ENCODE measurements around the gene MTERF4. TPM values are rescaled to one million over a fixed set of nuclear protein-coding genes. Genes with fewer than 3 reads are reported as not detected.
A peak's percentile ranks its signal among the peaks of the same experiment; 100 is the strongest.

The MTERF4 gene, protein sequence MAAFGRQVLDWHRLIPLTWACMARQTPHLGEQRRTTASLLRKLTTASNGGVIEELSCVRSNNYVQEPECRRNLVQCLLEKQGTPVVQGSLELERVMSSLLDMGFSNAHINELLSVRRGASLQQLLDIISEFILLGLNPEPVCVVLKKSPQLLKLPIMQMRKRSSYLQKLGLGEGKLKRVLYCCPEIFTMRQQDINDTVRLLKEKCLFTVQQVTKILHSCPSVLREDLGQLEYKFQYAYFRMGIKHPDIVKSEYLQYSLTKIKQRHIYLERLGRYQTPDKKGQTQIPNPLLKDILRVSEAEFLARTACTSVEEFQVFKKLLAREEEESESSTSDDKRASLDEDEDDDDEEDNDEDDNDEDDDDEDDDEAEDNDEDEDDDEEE
- 10 to 100 TPM; 33.2 to 42.5 TPM for total RNA-seq
- polyA plus RNA-seq (2013, experiment 1 of 2), result 37.9 TPM
- 36.3 TPM for polyA plus RNA-seq (2013, experiment 2 of 2)
- long read RNA-seq, experiment 1, partial matches to known transcripts, result 2 of 17 reads
- long read RNA-seq, experiment 1, other reads (novel, unspliced or antisense), result 13 of 17 reads
- long read RNA-seq, experiment 2, full-length matches to known transcripts, result 29 of 41 reads
- long read RNA-seq, experiment 2, partial matches to known transcripts, result 1 of 41 reads
- long read RNA-seq, experiment 2, other reads (novel, unspliced or antisense), result 11 of 41 reads
- long read RNA-seq, experiment 3, transcript MTERF4-202 (4 exons, 1,637 nt), result major isoform, 97 of 143 reads
- long read RNA-seq, experiment 3, transcript MTERF4-211 (5 exons, 2,626 nt), result minor isoform, 7 of 143 reads
- long read RNA-seq, experiment 3, transcript MTERF4-215 (4 exons, 614 nt), result minor isoform, 6 of 143 reads
- long read RNA-seq, experiment 3, partial matches to known transcripts, result 1 of 143 reads
- long read RNA-seq, experiment 3, other reads (novel, unspliced or antisense), result 21 of 143 reads
- long read RNA-seq, experiment 4, transcript MTERF4-202 (4 exons, 1,637 nt), result major isoform, 53 of 77 reads
- long read RNA-seq, experiment 4, transcript MTERF4-204 (3 exons, 802 nt), result minor isoform, 11 of 77 reads
- long read RNA-seq, experiment 4, partial matches to known transcripts, result 3 of 77 reads
- long read RNA-seq, experiment 4, other reads (novel, unspliced or antisense), result 9 of 77 reads

DNA sequence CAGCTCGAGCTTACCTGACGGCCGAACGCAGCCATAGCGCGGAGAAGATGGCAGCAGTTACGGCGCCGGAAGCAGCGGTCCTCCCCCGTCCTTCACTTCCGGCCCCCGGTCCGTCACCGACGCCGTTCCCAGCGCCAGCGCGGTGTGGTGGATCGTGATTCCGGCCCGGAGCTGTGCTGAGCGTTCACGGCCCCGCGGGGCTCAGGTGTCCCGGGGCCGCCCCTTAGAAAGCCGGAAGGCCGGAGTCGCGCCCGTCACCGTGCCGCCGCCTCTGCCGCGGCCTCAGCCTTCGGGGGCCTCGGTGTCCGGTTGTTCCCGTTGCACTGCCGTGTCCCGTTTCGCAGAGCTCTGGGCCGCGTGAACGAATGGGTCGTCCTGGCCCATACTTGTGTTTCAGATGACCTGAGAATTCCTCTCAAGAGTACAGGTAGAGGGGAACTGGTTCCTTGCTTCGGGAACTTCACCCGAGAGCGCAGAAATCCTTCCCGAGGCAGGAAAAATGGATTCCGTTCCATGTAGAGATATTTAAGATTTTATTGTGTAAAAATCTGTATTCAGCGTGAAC is at the start of gene MTERF4:
Gene MTERF4, minus strand, starts transcription at position 49 of the 565 bp plus-strand sequence. Its CDS starts 14 bp downstream, at position 35.
- Histone ChIP-seq H3K4me1 (ENCODE audit: control insufficient read depth, insufficient read depth, low read length) (no peaks in the 10 kb centered on the region), H3K27ac (ENCODE audit: low read depth, low read length) (peak within 1 kb of the TSS; percentile 74), H3K9me3 (ENCODE audit: control insufficient read depth, low read length) (no peaks in the 10 kb centered on the region), H3K36me3 (ENCODE audit: control insufficient read depth, insufficient read depth, low read length) (peaks cover 27% of the 10 kb centered on the region), H3K9ac (ENCODE audit: extremely low read depth, low read length, poor library complexity, severe bottlenecking) (peak within 1 kb of the TSS; percentile 89), H3K4me3 (ENCODE audit: low read length) (peak within 1 kb of the TSS; percentile 94), H3K27me3 (ENCODE audit: control insufficient read depth, insufficient read depth, low read length, poor library complexity, severe bottlenecking) (no peaks in the 10 kb centered on the region)
- Mint-ChIP-seq H3K27me3 (ENCODE audit: insufficient read depth) (no peaks in the 10 kb centered on the region), H3K9me3 (no peaks in the 10 kb centered on the region), H3K4me1 (peaks cover 13% of the 10 kb centered on the region), H3K4me3 (peak within 1 kb of the TSS; percentile 85), H3K36me3 (ENCODE audit: low read depth) (peaks cover 28% of the 10 kb centered on the region), H3K27ac (peak within 1 kb of the TSS; percentile 96)
- WGBS, 2 experiments (ENCODE audit: insufficient coverage in 1 of 2, insufficient read length in 1 of 2), result 0% methylated on average over 18 to 56 of the region's 56 CpGs
- peak; percentile 94 for DNase-seq
- TF ChIP-seq, protein P1, sequence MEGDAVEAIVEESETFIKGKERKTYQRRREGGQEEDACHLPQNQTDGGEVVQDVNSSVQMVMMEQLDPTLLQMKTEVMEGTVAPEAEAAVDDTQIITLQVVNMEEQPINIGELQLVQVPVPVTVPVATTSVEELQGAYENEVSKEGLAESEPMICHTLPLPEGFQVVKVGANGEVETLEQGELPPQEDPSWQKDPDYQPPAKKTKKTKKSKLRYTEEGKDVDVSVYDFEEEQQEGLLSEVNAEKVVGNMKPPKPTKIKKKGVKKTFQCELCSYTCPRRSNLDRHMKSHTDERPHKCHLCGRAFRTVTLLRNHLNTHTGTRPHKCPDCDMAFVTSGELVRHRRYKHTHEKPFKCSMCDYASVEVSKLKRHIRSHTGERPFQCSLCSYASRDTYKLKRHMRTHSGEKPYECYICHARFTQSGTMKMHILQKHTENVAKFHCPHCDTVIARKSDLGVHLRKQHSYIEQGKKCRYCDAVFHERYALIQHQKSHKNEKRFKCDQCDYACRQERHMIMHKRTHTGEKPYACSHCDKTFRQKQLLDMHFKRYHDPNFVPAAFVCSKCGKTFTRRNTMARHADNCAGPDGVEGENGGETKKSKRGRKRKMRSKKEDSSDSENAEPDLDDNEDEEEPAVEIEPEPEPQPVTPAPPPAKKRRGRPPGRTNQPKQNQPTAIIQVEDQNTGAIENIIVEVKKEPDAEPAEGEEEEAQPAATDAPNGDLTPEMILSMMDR (conservative IDR thresholded peaks at IDR 0.05), result no peak

DNA sequence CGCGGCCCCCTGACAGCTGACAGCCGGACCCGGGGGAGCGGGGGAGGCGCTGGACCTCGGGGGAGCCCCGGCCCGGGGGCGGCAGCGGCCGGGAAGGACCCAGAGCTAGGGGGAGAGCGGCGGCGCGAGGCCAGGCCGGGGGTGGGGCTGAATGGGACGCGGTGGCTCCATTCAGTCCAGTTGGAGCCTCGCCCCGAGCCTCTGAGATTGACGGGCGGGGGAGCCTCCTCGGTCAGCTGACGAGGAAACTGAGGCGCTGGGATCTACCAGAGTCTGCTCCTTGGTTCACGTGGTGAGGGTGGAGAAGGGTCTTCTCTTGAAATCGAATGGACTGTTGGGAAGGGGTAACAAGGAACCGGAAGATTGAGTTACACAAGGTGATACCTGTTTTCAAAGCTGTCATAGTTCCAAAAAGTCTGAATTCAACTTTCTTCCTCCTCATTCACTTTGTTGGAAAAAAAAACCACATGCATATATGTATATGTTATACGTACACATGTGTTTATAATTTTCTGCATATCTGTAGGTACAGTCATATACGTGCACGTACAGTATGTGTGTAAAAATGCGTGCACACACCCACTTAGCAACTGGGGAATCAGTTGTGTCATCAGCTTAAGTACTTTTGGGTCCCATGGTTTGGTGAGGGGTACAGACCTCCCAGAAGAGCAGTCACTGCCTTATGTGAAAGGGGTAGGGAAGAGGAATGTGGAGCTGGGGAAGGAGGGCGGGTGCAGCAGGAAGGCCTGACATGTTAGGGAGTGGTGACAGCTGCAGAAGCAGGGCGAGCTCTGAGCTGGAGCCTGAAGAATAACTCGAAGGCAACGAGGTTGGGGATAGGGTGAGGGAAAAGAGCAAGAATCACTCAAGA is 48.8 kb upstream of the MTERF4 start:
- H3K27me3 Mint-ChIP-seq (ENCODE audit: insufficient read depth), result peaks cover 2% of the 10 kb centered on the region
- Histone ChIP-seq H3K9me3 (ENCODE audit: control insufficient read depth, low read length) (no peaks in the 10 kb centered on the region), H3K36me3 (ENCODE audit: control insufficient read depth, insufficient read depth, low read length) (peaks cover 6% of the 10 kb centered on the region), H3K27ac (ENCODE audit: low read depth, low read length) (no peak overlapping the region), H3K4me3 (ENCODE audit: low read length) (peak overlapping the region; percentile 92), H3K4me1 (ENCODE audit: control insufficient read depth, insufficient read depth, low read length) (no peaks in the 10 kb centered on the region), H3K9ac (ENCODE audit: extremely low read depth, low read length, poor library complexity, severe bottlenecking) (peak overlapping the region; percentile 60), H3K27me3 (ENCODE audit: control insufficient read depth, insufficient read depth, low read length, poor library complexity, severe bottlenecking) (peaks cover 5% of the 10 kb centered on the region)
- peak overlapping the region; percentile 94 for H3K27ac Mint-ChIP-seq
- H3K9me3 Mint-ChIP-seq, result no peaks in the 10 kb centered on the region
- H3K4me3 Mint-ChIP-seq, result peak overlapping the region; percentile 89
- peaks cover 18% of the 10 kb centered on the region for H3K4me1 Mint-ChIP-seq
- peaks cover 9% of the 10 kb centered on the region for H3K36me3 Mint-ChIP-seq (ENCODE audit: low read depth)
- TF ChIP-seq, protein P1 (conservative IDR thresholded peaks at IDR 0.05), result no peak
- no peak for DNase-seq
- WGBS, 2 experiments (ENCODE audit: insufficient coverage in 1 of 2, insufficient read length in 1 of 2), result 17 to 19% methylated on average over 21 to 37 of the region's 37 CpGs

All from endodermal cell (in vitro differentiated cells).